ENCODE results near the gene OOSP1.
"Not testable (repeated sequence)": the region's sequence is repeated elsewhere in the genome, so short reads cannot be mapped to it uniquely, and the experiment has no call there.

The OOSP1 gene

DNA sequence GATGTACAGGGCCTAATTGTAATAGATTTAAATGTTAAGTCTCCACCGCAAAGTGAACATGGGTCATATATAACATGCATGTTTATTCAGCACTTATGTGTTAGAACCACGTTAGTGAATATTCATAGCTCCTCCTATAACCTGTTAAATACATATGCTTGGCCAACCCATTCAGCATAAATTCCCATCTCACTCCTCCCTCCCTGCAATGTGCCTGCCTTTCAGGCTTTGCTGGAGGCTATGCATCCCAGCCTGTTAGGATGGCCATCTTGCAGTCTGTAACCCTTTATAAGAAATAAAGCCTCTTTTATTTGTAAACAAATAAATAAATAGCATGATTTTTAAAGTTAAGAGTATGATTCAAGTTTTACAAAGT lies 23.9 kb downstream of the OOSP1 start:
- DNase-seq: no peak

DNA sequence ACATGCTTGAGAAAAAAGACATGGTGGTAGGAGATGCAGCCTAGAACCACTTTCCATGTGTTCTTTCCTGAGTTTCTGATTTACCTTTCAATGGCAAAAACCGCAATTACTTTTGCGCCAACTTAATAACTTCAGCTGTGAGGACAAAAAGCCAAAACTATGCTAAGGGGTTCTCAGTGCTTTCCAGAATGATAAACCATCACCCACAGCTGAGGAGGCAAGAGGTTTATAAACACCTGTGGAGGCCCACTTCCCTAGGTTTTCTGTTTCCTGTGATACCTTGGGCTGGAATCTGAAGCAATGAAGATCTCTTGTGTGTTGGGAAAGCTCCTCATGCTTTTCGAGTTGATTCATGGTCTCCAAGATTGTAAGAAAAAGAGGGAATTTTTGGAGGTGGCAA lies 25.5 kb downstream of the OOSP1 start, which contains the start of gene OOSP4A:
TSS of gene OOSP4A (plus strand) at position 301 of the 400 bp plus-strand sequence. CDS start at position 301, 0 bp downstream.
- DNase-seq: no peak

GRCh38 chr11:59965424-59965823 lies 27.2 kb downstream of the OOSP1 start:
- no peak for DNase-seq

GRCh38 chr11:59966201-59966600 lies 28.0 kb downstream of the OOSP1 start:
- no peak for DNase-seq

- DNase-seq: no peak
These were observed 29.6 kb downstream of the OOSP1 start for GRCh38 chr11:59967677-59968394.

DNA sequence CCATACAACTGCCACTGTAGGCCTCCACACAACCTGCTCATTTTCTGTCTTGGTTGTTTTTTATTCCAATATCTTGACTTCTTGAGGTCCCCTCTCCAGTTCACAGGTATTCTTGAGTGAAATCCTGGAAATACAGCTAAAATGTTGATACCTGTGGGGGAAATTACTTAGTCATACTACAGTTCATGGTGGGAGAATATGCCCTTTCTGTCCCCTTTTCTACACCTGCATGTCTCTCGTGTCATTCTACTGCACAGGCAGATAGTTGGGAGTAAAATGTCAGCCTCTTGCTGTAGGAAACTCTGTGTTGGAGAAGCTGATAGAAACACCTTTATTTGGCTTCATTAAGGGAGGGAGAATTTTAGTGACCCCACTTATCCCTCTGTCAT lies 30.2 kb downstream of the OOSP1 start:
- DNase-seq: no peak

- no peak for DNase-seq
These were observed 34.9 kb downstream of the OOSP1 start for GRCh38 chr11:59973097-59973496.

- DNase-seq: no peak
These were observed 43.0 kb downstream of the OOSP1 start for GRCh38 chr11:59981106-59981770.

DNA sequence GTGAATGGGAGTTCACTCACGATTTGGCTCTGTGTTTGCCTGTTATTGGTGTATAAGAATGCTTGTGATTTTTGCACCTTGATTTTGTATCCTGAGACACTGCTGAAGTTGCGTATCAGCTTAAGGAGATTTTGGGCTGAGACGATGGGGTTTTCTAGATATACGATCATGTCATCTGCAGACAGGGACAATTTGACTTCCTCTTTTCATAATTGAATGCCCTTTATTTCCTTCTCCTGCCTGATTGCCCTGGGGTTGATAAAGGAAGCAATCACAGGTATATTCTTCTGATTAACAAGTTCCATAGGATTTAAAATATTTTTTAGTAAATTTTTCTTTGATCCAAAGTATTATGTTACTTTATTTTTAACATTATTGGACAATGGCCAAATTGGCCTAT lies 43.8 kb downstream of the OOSP1 start:
- DNase-seq: not testable (repeated sequence)

DNA sequence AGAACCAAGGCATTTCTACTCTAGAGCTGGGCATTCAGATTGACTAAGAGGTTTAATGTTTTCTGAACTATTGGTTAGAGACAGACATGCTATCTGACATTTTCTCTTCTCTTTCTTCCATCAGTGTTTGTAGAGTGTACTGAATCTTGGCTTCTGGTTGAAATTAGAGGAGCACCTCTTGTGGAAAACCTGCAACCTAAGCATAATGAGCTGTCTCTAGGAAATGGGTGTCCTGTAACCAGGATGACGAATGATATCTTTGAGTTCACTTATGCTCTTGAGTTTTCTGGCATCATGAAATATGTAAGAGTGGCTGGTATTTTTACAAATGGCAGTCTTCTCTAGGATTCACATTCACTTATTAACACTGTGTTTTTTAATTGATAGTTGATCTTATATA lies 45.0 kb downstream of the OOSP1 start:
- no peak for DNase-seq

GRCh38 chr11:59984368-59984767 lies 46.1 kb downstream of the OOSP1 start:
- DNase-seq: no peak

- no peak for DNase-seq
These were observed 52.2 kb downstream of the OOSP1 start for GRCh38 chr11:59990421-59990820.

- DNase-seq: no peak
These were observed 54.2 kb downstream of the OOSP1 start for GRCh38 chr11:59992425-59992824.

GRCh38 chr11:59997800-59998199 lies 59.6 kb downstream of the OOSP1 start:
- no peak for DNase-seq

DNA sequence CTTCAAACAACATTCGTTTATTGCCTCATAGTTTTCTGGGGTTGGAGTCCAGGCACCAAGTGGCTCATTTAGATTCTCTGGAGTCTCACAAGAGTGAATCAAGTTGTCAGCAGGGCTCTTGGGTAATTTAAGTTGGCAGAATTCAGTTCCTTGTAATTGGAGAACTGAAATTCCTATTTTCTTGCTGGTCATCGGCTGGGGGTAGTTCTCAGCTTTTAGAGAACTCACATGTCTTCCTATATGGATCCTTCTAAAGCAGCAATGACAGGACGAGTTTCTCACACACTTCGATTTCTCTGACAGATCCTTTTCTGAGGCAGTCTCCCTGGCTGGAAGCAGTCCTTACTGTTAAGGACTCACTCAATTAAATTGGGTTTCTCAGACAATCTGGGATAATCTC lies 61.5 kb downstream of the OOSP1 start:
- DNase-seq: no peak

DNA sequence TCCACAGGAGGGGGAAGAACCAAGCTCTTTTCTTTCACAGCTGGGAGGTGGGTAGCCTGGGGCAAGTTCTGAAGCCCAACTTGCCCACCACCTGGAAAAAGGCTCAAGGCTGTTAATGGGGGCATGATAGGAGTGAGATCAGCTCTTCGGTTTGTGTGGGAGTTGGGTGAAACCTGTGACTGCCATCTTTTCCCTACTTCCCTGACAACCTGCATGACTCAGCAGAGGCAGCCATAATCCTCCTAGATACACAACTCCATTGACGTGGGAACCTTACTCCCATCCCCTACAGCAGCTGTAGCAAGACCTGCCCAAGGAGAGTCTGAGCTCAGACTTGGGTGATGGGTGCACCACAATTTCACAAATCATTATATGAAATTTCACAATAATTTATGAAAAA lies 65.5 kb downstream of the OOSP1 start:
- DNase-seq: no peak

GRCh38 chr11:60005360-60005759 lies 67.1 kb downstream of the OOSP1 start:
- DNase-seq: no peak

All from NCI-H1436 (cell line).